ENCODE data around the gene APRT. TPM values are rescaled to one million over a fixed set of nuclear protein-coding genes. Genes with fewer than 3 reads are reported as not detected.

Gene APRT
- total and polyA plus RNA-seq, 2 of the 4 experiments (the other 2 are of a cell fraction): 40.5 to 157 TPM

DNA sequence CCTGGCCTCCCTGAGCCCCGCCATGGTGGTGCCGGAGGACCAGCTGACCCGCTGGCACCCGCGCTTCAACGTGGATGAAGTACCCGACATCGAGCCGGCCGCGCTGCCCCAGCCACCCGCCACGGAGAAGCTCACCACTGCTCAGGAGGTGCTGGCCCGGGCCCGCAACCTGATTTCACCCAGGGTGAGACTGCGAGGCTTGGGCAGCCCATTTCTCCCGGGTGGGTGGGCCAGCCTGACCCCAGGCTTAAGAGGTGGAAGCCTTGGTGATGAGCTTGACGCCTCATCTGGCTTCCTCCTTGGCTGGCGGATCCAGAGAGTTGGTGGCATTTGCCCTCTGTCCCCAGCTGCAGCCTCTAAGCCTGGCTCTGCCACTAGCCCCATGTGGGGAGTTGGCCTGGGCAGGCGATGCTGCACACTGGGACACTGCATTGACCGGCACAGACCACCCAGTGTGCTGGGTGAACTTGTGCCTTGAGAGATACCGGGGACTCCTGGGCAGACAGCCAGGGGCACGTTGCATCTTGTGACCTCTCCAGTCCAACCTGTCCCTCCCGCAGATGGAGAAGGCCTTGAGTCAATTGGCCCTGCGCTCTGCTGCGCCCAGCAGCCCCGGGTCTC, 5.1 kb downstream of the APRT start:
- Histone ChIP-seq H3K27ac (ENCODE audit: insufficient read depth, low read length) (no peak overlapping the region), H3K9me1 (ENCODE audit: insufficient read depth, low read length) (no peaks in the 10 kb centered on the region), H4K8ac (ENCODE audit: low read depth in 2 of 2, low read length in 2 of 2) (no peak overlapping the region), H3K23ac (ENCODE audit: low read depth, low read length) (no peak overlapping the region), H3K27me3 (ENCODE audit: control insufficient read depth, insufficient read depth, low read length) (no peaks in the 10 kb centered on the region), H2AK9ac (replicated peaks; ENCODE audit: low read depth, low read length, poor library complexity) (peak overlapping the region; percentile 3), H4K91ac (ENCODE audit: insufficient read depth, low read depth, low read length) (no peak overlapping the region), H4K20me1 (ENCODE audit: insufficient read depth, low read length) (peaks cover 23% of the 10 kb centered on the region), H3K9ac (ENCODE audit: low read depth, low read length) (no peak overlapping the region), H3K4me3 (ENCODE audit: insufficient read depth, low read depth, low read length) (no peak overlapping the region), H3K79me1 (ENCODE audit: low read depth in 1 of 2, low read length in 2 of 2) (peaks cover 11 to 63% of the 10 kb centered on the region in 2 experiments; a peak in 3 of 4 replicates), H2BK120ac (ENCODE audit: low read depth, low read length) (no peak overlapping the region), H3K4me2 (ENCODE audit: low read depth, low read length) (no peak overlapping the region), H3K36me3 (ENCODE audit: control insufficient read depth, insufficient read depth, low read length) (peaks cover 19% of the 10 kb centered on the region), H2BK15ac (ENCODE audit: low read depth, low read length) (no peak overlapping the region), H3K9me3 (ENCODE audit: control insufficient read depth, insufficient read depth, low read length) (no peaks in the 10 kb centered on the region), H4K5ac (ENCODE audit: low read depth, low read length) (no peak overlapping the region), H3K4ac (ENCODE audit: low read depth, low read length) (no peak overlapping the region), H3K18ac (ENCODE audit: low read depth, low read length) (no peak overlapping the region), H2AK5ac (ENCODE audit: low read depth, low read length) (no peak overlapping the region), H2BK5ac (ENCODE audit: low read depth, low read length, poor library complexity, severe bottlenecking) (no peak overlapping the region), H3K56ac (ENCODE audit: extremely low read depth, insufficient read depth, low read length) (no peak overlapping the region), H3K14ac (replicated peaks; ENCODE audit: low read depth, low read length) (no peak overlapping the region), H3K4me1 (ENCODE audit: control insufficient read depth, insufficient read depth, low read length) (peaks cover 19% of the 10 kb centered on the region), H2AFZ (replicated peaks; ENCODE audit: low read length, poor library complexity) (no peak overlapping the region), H2BK20ac (ENCODE audit: low read depth, low read length) (no peak overlapping the region)
- intact Hi-C loops (cut with micrococcal nuclease): no loop called here
- dilution Hi-C loops (cut with HindIII; ENCODE audit: low sequenced_read_pairs, unreplicated experiment): no loop called here
- POLR2A ChIA-PET (ENCODE audit: unreplicated experiment): no interaction called here
- in situ Hi-C loops (cut with MboI; ENCODE audit: low sequenced_read_pairs): no loop called here
- CTCF ChIA-PET: no interaction called here
- BruUV-seq (replicated peaks): no TSS peak
- no peak for DNase-seq
- WGBS, 2 experiments (ENCODE audit: extremely low coverage in 2 of 2, insufficient read length in 1 of 2): 91% methylated on average over 17 of the region's 27 CpGs; no CpG with 5 or more reads in 1 of the 2 experiments
- no peak for ATAC-seq (ENCODE audit: low read depth)
- TF ChIP-seq SMC3 (IDR thresholded peaks at IDR 0.05; ENCODE audit: low read depth, low read length) (no peak), FOS (IDR thresholded peaks at IDR 0.05; ENCODE audit: low read depth, low read length) (no peak), MAFK (IDR thresholded peaks at IDR 0.05; ENCODE audit: low read depth, low read length) (no peak), RFX5 (IDR thresholded peaks at IDR 0.05; ENCODE audit: low read depth, low read length) (no peak), MAZ (IDR thresholded peaks at IDR 0.05; ENCODE audit: borderline replicate concordance, low read depth, low read length) (no peak), RCOR1 (IDR thresholded peaks at IDR 0.05; ENCODE audit: insufficient replicate concordance, low read length) (no peak), CHD1 (IDR thresholded peaks at IDR 0.05; ENCODE audit: low read depth, low read length) (no peak), POLR2A (IDR thresholded peaks at IDR 0.05; ENCODE audit: low read depth, low read length) (no peak)

Data from IMR-90 (cell line).